Activated CD8-positive, alpha-beta memory T cell treated with anti-CD3 and anti-CD28 coated beads for 4 hours (primary cell): ENCODE measurements around the gene IFNGR2.

ENCODE experiments used
- DNase-seq, 2 donors: peaks; one replicate each; pipeline ENCODE4 v3.0.0-alpha.2; 2020; ENCODE audit warnings: low read depth in 2 of 2

Gene IFNGR2

DNA sequence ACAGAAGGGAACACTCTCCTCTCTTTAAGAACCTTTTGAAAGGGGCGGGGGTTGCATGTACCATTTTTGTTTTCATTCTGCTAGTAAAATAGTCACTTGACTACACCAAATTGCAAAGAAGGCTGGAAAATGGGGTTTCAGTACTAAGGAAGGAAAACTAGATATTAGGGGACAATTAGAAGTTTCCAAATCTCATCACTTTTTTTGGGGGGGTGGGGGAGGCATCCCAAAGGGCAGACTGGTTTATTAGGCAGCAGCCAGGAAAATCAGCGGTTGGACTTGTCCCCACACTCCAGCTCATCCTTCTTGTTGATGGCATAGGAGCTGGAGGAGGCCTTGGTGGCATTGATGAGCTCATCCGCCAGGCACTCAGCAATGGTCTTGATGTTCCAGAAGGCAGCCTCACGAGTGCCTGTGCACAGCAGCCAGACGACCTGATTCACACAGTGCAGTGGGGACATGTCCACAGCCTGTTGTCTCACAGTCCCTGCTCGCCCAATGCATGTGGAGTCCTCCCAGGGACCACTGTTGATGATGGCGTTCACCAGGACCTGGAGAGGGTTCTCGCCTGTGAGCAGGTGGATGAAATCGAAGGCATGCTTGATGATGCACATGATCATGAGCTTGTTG lies 78.2 kb downstream of the IFNGR2 start:
- no peak for DNase-seq
